Measurements from ENCODE around the gene HPSE2.

Gene HPSE2

DNA sequence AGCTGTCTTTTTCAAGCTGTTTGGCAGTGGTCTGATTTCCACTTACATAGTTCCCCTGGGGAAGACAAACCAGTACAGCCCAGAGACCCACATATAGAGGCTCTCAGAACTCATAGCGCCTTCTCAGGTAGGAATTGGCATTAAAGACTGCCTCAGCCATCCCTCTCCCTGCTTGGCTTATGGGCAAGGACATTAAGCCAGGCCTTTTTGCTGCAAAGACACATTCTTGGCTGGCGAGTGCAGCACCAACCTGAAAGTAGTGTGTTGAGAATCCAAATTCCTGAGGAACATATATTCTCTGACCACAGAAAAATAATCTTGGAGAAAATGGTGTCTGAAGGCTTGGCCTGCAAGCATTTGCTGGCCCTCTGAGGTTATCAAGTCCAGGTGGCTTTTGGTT, 749.7 kb downstream of the HPSE2 start:
- no peaks in the 10 kb centered on the region for H3K36me3 ChIP-seq (replicated peaks)
- no peak for DNase-seq
- H3K27me3 ChIP-seq (replicated peaks) = no peaks in the 10 kb centered on the region
- no peak overlapping the region for H3K27ac ChIP-seq
- H3K4me3 ChIP-seq (ENCODE audit: low read depth, low read length) = no peak overlapping the region
- in situ Hi-C loops (cut with HindIII; ENCODE audit: low pct_ligation_motif_present, low sequenced_read_pairs) = no loop called here
- TF ChIP-seq, protein P1, sequence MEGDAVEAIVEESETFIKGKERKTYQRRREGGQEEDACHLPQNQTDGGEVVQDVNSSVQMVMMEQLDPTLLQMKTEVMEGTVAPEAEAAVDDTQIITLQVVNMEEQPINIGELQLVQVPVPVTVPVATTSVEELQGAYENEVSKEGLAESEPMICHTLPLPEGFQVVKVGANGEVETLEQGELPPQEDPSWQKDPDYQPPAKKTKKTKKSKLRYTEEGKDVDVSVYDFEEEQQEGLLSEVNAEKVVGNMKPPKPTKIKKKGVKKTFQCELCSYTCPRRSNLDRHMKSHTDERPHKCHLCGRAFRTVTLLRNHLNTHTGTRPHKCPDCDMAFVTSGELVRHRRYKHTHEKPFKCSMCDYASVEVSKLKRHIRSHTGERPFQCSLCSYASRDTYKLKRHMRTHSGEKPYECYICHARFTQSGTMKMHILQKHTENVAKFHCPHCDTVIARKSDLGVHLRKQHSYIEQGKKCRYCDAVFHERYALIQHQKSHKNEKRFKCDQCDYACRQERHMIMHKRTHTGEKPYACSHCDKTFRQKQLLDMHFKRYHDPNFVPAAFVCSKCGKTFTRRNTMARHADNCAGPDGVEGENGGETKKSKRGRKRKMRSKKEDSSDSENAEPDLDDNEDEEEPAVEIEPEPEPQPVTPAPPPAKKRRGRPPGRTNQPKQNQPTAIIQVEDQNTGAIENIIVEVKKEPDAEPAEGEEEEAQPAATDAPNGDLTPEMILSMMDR (IDR thresholded peaks at IDR 0.05; ENCODE audit: low read depth, low read length, missing control alignments) = no peak

DNA sequence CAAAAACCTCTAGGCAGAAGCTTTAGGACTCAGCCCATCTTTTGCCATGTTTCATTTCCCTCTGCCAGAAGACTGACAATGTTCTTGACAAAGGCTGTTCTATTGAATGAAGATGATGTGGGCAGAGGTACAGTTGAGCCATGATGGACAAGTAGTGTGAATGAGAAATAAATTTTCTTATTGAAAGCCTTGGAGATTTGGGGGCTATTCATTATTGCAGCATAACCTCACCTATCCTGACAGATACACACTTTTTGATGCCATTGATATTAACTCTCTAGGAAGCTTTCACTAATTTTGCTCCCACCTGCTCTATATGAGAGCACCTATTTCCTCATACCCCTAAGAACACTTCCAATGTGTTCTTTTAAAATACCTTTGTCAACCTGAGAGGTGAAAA, 752.0 kb downstream of the HPSE2 start:
- TF ChIP-seq, protein P1 (IDR thresholded peaks at IDR 0.05; ENCODE audit: low read depth, low read length, missing control alignments) = no peak
- Histone ChIP-seq H3K27me3 (replicated peaks) (no peaks in the 10 kb centered on the region), H3K4me3 (ENCODE audit: low read depth, low read length) (no peak overlapping the region), H3K27ac (no peak overlapping the region), H3K36me3 (replicated peaks) (no peaks in the 10 kb centered on the region)
- no peak for DNase-seq
- in situ Hi-C loops (cut with HindIII; ENCODE audit: low pct_ligation_motif_present, low sequenced_read_pairs) = no loop called here

DNA sequence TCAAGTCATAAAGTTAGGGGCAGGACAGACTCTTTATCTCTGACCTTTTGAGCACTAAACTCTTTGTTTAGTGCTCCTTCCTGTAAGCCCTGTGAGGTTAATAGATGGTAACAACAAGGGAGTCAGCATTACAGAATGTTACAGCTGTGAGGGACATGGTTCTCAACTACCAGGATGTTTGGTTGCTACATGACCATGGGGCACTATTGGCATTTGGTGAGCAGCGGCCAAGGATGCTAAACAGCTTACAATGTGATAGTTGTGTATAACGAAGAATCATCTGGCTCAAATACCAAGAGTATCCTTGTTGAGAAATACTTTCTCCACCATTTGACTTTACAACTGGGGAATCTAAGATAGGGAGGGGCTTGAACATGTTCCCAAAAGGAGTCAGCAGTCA, 753.6 kb downstream of the HPSE2 start:
- H3K27me3 ChIP-seq (replicated peaks) = no peaks in the 10 kb centered on the region
- DNase-seq = no peak
- no peak overlapping the region for H3K4me3 ChIP-seq (ENCODE audit: low read depth, low read length)
- TF ChIP-seq, protein P1 (IDR thresholded peaks at IDR 0.05; ENCODE audit: low read depth, low read length, missing control alignments) = no peak
- in situ Hi-C loops (cut with HindIII; ENCODE audit: low pct_ligation_motif_present, low sequenced_read_pairs) = no loop called here
- no peaks in the 10 kb centered on the region for H3K36me3 ChIP-seq (replicated peaks)
- H3K27ac ChIP-seq = no peak overlapping the region

DNA sequence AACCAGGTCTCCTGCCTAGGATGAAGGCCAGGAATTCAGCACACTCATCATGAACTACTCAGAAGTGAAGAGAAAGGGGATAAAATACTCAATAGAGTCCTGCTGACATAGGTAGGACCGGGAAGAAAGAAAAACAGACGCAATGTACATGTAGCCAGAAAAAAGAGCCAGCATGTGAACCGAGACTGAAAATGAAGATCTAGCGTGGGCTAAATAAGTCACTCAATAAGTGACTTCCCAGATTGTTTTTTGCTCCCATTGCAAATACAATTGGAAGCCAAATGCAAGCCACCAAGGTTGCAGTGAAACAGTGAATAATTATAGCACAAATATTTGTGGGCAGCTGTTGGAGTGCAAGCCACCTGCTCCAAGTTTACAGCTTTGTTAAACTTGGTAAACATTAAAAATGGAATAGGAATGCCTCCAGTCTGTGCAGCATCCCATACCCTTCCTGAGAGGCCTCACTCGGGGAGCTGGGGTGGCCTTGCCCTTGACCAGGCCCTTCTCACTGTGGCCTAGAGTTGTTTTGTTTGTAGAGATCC, 754.2 kb downstream of the HPSE2 start:
- no peak for DNase-seq
- H3K4me3 ChIP-seq (ENCODE audit: low read depth, low read length) = no peak overlapping the region
- in situ Hi-C loops (cut with HindIII; ENCODE audit: low pct_ligation_motif_present, low sequenced_read_pairs) = no loop called here
- TF ChIP-seq, protein P1 (IDR thresholded peaks at IDR 0.05; ENCODE audit: low read depth, low read length, missing control alignments) = no peak
- H3K27me3 ChIP-seq (replicated peaks) = no peaks in the 10 kb centered on the region
- H3K27ac ChIP-seq = no peak overlapping the region
- H3K36me3 ChIP-seq (replicated peaks) = no peaks in the 10 kb centered on the region

DNA sequence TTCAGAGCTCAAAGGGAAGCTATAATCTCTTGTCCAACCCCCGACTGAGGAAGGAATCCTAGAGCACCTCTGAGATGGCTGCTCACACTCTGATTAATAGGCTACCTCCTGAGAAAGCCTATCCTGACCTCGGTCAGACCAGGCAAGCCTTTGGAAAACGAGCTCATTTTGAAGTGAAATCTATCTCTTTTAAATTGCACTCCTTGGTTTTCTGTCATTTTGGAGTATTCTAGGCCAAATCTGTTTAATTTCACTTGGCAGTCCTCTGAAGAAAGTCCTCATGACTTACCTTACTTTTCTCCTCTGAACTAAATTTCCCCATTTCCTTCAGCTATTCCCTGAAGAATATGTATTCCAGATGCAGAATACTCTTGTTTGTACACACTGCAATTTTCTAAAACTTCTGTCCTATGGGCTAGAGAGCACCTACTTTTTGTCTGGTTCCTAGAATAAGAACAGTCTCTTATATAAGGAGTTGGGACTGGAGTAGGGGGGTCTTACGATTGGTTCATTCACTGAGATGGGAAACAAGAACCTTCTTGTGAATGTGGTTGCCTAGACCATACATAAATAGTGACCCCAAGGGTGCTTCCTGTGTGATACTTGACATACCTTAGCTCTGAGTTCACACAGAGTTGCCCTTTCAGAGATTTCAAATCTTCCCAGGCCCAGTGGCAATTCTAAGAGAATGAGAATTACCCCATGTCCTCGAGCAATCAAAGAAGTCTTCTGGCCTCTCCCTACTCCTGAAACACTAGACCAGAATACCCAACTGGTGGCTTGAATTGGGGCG, 757.0 kb downstream of the HPSE2 start:
- Histone ChIP-seq H3K36me3 (replicated peaks) (no peaks in the 10 kb centered on the region), H3K4me3 (ENCODE audit: low read depth, low read length) (no peak overlapping the region), H3K27ac (no peak overlapping the region), H3K27me3 (replicated peaks) (no peaks in the 10 kb centered on the region)
- DNase-seq = peak; percentile 17
- in situ Hi-C loops (cut with HindIII; ENCODE audit: low pct_ligation_motif_present, low sequenced_read_pairs) = no loop called here
- TF ChIP-seq, protein P1 (IDR thresholded peaks at IDR 0.05; ENCODE audit: low read depth, low read length, missing control alignments) = no peak
